CD4-positive, alpha-beta memory T cell (primary cell): Measurements from ENCODE around the gene SLC18A2. TPM values are rescaled to one million over a fixed set of nuclear protein-coding genes. Genes with fewer than 3 reads are reported as not detected.

Source experiments
- CTCF ChIA-PET: fragments of 350-600 bp; sonication (Branson Sonifier 250); formaldehyde crosslinking; loops from one replicate; lab custom pipeline; 2021; ENCODE audit warnings: inconsistent platforms; ENCODE audit not compliant: partially characterized antibody; lab: Charles Lee
- POLR2A ChIA-PET: fragments of 350-600 bp; sonication (Branson Sonifier 250); formaldehyde crosslinking; loops from one replicate; lab custom pipeline; 2021; ENCODE audit not compliant: partially characterized antibody; lab: Charles Lee
- DNase-seq, 5 donors: peaks; one replicate each; pipeline versions ENCODE4 v3.0.0 to v3.0.0-alpha.2; 2020 to 2022; ENCODE audit warnings: mixed read lengths in 1 of 5
- H3K27ac ChIP-seq: one replicate; pipeline ENCODE4 v1.7.0; 2013; ENCODE audit warnings: low read depth, low read length
- H3K27me3 ChIP-seq: 2 replicates; pipeline ENCODE4 v1.7.0; 2013; ENCODE audit warnings: mild to moderate bottlenecking, low read length, moderate library complexity; ENCODE audit not compliant: insufficient read depth
- H3K36me3 ChIP-seq: 2 replicates; pipeline ENCODE4 v1.7.0; 2013; ENCODE audit warnings: mild to moderate bottlenecking, low read length, moderate library complexity; ENCODE audit not compliant: insufficient read depth
- H3K4me1 ChIP-seq: 2 replicates; pipeline ENCODE4 v1.7.0; 2013; ENCODE audit warnings: mild to moderate bottlenecking, low read length, moderate library complexity; ENCODE audit not compliant: insufficient read depth
- H3K4me3 ChIP-seq, 2 donors: one replicate each; pipeline ENCODE4 v1.7.0; 2013; ENCODE audit warnings: low read length in 2 of 2, mild to moderate bottlenecking in 1 of 2
- H3K9me3 ChIP-seq, 2 donors: one replicate each; pipeline ENCODE4 v1.7.0; 2013; ENCODE audit warnings: low read length in 2 of 2, control low read depth in 1 of 2; ENCODE audit not compliant: control insufficient read depth in 1 of 2
- H3K27ac Mint-ChIP-seq, 7 donors: one replicate each; pipeline ENCODE4 v1.8.0; 2020 to 2021; ENCODE audit warnings: mixed read lengths in 7 of 7, mild to moderate bottlenecking in 6 of 7, inconsistent platforms in 3 of 7, moderate library complexity in 3 of 7
- H3K27me3 Mint-ChIP-seq, 2 donors: one replicate each; pipeline ENCODE4 v1.8.0; 2020 to 2021; ENCODE audit warnings: mixed read lengths in 2 of 2
- H3K36me3 Mint-ChIP-seq, 2 donors: one replicate each; pipeline ENCODE4 v1.8.0; 2020 to 2021; ENCODE audit warnings: mixed read lengths in 2 of 2, inconsistent platforms in 1 of 2, mild to moderate bottlenecking in 1 of 2
- H3K4me1 Mint-ChIP-seq, 4 donors: one replicate each; pipeline ENCODE4 v1.8.0; 2020 to 2021; ENCODE audit warnings: mixed read lengths in 4 of 4, mild to moderate bottlenecking in 1 of 4
- H3K4me3 Mint-ChIP-seq, 8 donors: one replicate each; pipeline ENCODE4 v1.8.0; 2020 to 2021; ENCODE audit warnings: mixed read lengths in 8 of 8, mild to moderate bottlenecking in 7 of 8, moderate library complexity in 6 of 8, inconsistent platforms in 3 of 8
- H3K9me3 Mint-ChIP-seq, 8 donors: one replicate each; pipeline ENCODE4 v1.8.0; 2020 to 2021; ENCODE audit warnings: mixed read lengths in 8 of 8, mild to moderate bottlenecking in 5 of 8, inconsistent platforms in 3 of 8, moderate library complexity in 1 of 8
- intact Hi-C: fragments of 100-400 bp; cut with micrococcal nuclease; formaldehyde crosslinking; loops from one replicate; pipeline ENCODE4 v1.15.1; 2023
- polyA plus RNA-seq, 2 donors: library from polyadenylated mRNA; unstranded; fragments of 300-500 nt; fragmentation: Illumina TruSeq; gene quantifications; one replicate each; pipeline ENCODE4 v1.2.3, GENCODE V29; 2021
- total RNA-seq, 2 experiments: library from RNA; stranded (reverse); gene quantifications; one replicate each; pipeline ENCODE4 v1.2.3, GENCODE V29; 2021

SLC18A2 gene
- total and polyA plus RNA-seq, 4 experiments from 2014 or later = 0.22 to 0.94 (median 0.64) TPM

- CTCF ChIA-PET = interaction anchor here (1.8 kb wide), 1 partner anchor 46 kb away, joined by 5 read pairs; no protein-coding TSS in a partner anchor
- Mint-ChIP-seq H3K36me3 (no peaks in the 10 kb centered on the region), H3K27me3 (peaks cover 28 to 40% of the 10 kb centered on the region in 2 donors), H3K4me3 (no peak overlapping the region), H3K9me3 (peaks cover 0 to 3% (median 0%) of the 10 kb centered on the region in 8 donors), H3K4me1 (no peaks in the 10 kb centered on the region), H3K27ac (no peak overlapping the region)
- H3K27me3 ChIP-seq = no peaks in the 10 kb centered on the region
- H3K27ac ChIP-seq = no peak overlapping the region
- no peaks in the 10 kb centered on the region for H3K9me3 ChIP-seq
- H3K4me3 ChIP-seq = no peak overlapping the region
- no peaks in the 10 kb centered on the region for H3K4me1 ChIP-seq
- no peaks in the 10 kb centered on the region for H3K36me3 ChIP-seq
- POLR2A ChIA-PET = no interaction called here
- intact Hi-C loops = no loop called here
- no peak for DNase-seq
Observed at GRCh38 chr10:117262903-117263293, 22.0 kb downstream of the SLC18A2 start.

GRCh38 chr10:117264782-117265181, 23.9 kb downstream of the SLC18A2 start:
- no peak for DNase-seq
- peaks cover 0 to 3% (median 0%) of the 10 kb centered on the region in 8 donors for H3K9me3 Mint-ChIP-seq
- H3K27ac ChIP-seq = no peak overlapping the region
- H3K4me1 ChIP-seq = no peaks in the 10 kb centered on the region
- ChIA-PET CTCF (interaction anchor here (1.1 kb wide), 1 partner anchor 48 kb away, joined by 3 read pairs; no protein-coding TSS in a partner anchor), POLR2A (no interaction called here)
- H3K36me3 ChIP-seq = no peaks in the 10 kb centered on the region
- H3K4me3 Mint-ChIP-seq = no peak overlapping the region
- intact Hi-C loops = no loop called here
- H3K27ac Mint-ChIP-seq = no peak overlapping the region
- H3K27me3 Mint-ChIP-seq = peaks cover 19 to 29% of the 10 kb centered on the region in 2 donors
- H3K9me3 ChIP-seq = no peaks in the 10 kb centered on the region
- no peak overlapping the region for H3K4me3 ChIP-seq
- H3K36me3 Mint-ChIP-seq = no peaks in the 10 kb centered on the region
- H3K27me3 ChIP-seq = no peaks in the 10 kb centered on the region
- H3K4me1 Mint-ChIP-seq = no peaks in the 10 kb centered on the region

GRCh38 chr10:117266400-117266799, 25.5 kb downstream of the SLC18A2 start:
- CTCF ChIA-PET = interaction anchor here (1.0 to 1.6 kb wide), 2 partner anchors 16 to 28 kb away, joined by 3 read pairs; no protein-coding TSS in a partner anchor
- Histone ChIP-seq H3K36me3 (no peaks in the 10 kb centered on the region), H3K4me3 (no peak overlapping the region), H3K27me3 (no peaks in the 10 kb centered on the region), H3K9me3 (no peaks in the 10 kb centered on the region), H3K4me1 (no peaks in the 10 kb centered on the region), H3K27ac (no peak overlapping the region)
- Mint-ChIP-seq H3K36me3 (no peaks in the 10 kb centered on the region), H3K27me3 (peaks cover 7 to 17% of the 10 kb centered on the region in 2 donors), H3K4me1 (no peaks in the 10 kb centered on the region), H3K4me3 (no peak overlapping the region), H3K27ac (peak overlapping the region in 1 of 7 donors; percentile 50), H3K9me3 (peaks cover 0 to 3% (median 0%) of the 10 kb centered on the region in 8 donors)
- POLR2A ChIA-PET = no interaction called here
- intact Hi-C loops = no loop called here
- DNase-seq = peak in 1 of 5 donors; percentile 26

- CTCF ChIA-PET = interaction anchor here (1.0 to 1.6 kb wide), 3 partner anchors 16 to 50 kb away, joined by 3 read pairs; no protein-coding TSS in a partner anchor
Observed at GRCh38 chr10:117266812-117267211, 25.9 kb downstream of the SLC18A2 start.

GRCh38 chr10:117268258-117268657, 27.3 kb downstream of the SLC18A2 start:
- Histone ChIP-seq H3K4me1 (no peaks in the 10 kb centered on the region), H3K36me3 (no peaks in the 10 kb centered on the region), H3K9me3 (no peaks in the 10 kb centered on the region), H3K27me3 (no peaks in the 10 kb centered on the region), H3K4me3 (no peak overlapping the region), H3K27ac (no peak overlapping the region)
- no peak overlapping the region for H3K27ac Mint-ChIP-seq
- H3K4me3 Mint-ChIP-seq = no peak overlapping the region
- no peaks in the 10 kb centered on the region for H3K4me1 Mint-ChIP-seq
- intact Hi-C loops = no loop called here
- H3K9me3 Mint-ChIP-seq = peaks cover 0 to 3% (median 0%) of the 10 kb centered on the region in 8 donors
- H3K36me3 Mint-ChIP-seq = no peaks in the 10 kb centered on the region
- peaks cover 0 to 10% of the 10 kb centered on the region in 2 donors for H3K27me3 Mint-ChIP-seq
- CTCF ChIA-PET = interaction anchor here (1.6 kb wide), 1 partner anchor 15 kb away, joined by 3 read pairs; no protein-coding TSS in a partner anchor
- POLR2A ChIA-PET = no interaction called here
- no peak for DNase-seq

More at GRCh38 chr10:117266812-117267211, 25.9 kb downstream of the SLC18A2 start:
- no peaks in the 10 kb centered on the region for H3K9me3 ChIP-seq
- intact Hi-C loops = no loop called here
- no peaks in the 10 kb centered on the region for H3K27me3 ChIP-seq
- no peak overlapping the region for H3K27ac ChIP-seq
- POLR2A ChIA-PET = no interaction called here
- H3K4me3 ChIP-seq = no peak overlapping the region
- Mint-ChIP-seq H3K36me3 (no peaks in the 10 kb centered on the region), H3K4me1 (no peaks in the 10 kb centered on the region), H3K4me3 (no peak overlapping the region), H3K9me3 (peaks cover 0 to 3% (median 0%) of the 10 kb centered on the region in 8 donors), H3K27me3 (peaks cover 5 to 15% of the 10 kb centered on the region in 2 donors), H3K27ac (no peak overlapping the region)
- no peaks in the 10 kb centered on the region for H3K4me1 ChIP-seq
- H3K36me3 ChIP-seq = no peaks in the 10 kb centered on the region
- no peak for DNase-seq

- Mint-ChIP-seq H3K36me3 (no peaks in the 10 kb centered on the region), H3K27ac (no peak overlapping the region), H3K9me3 (peaks cover 0 to 3% (median 0%) of the 10 kb centered on the region in 8 donors), H3K4me3 (no peak overlapping the region), H3K27me3 (peaks cover 0 to 10% of the 10 kb centered on the region in 2 donors), H3K4me1 (no peaks in the 10 kb centered on the region)
- Histone ChIP-seq H3K4me3 (no peak overlapping the region), H3K27ac (no peak overlapping the region), H3K36me3 (no peaks in the 10 kb centered on the region), H3K27me3 (no peaks in the 10 kb centered on the region), H3K4me1 (no peaks in the 10 kb centered on the region), H3K9me3 (no peaks in the 10 kb centered on the region)
- ChIA-PET POLR2A (no interaction called here), CTCF (no interaction called here)
- intact Hi-C loops = no loop called here
- DNase-seq = no peak
Observed at GRCh38 chr10:117268907-117269306, 28.0 kb downstream of the SLC18A2 start.

GRCh38 chr10:117271427-117271826, 30.5 kb downstream of the SLC18A2 start:
- Histone ChIP-seq H3K36me3 (no peaks in the 10 kb centered on the region), H3K9me3 (no peaks in the 10 kb centered on the region), H3K27ac (no peak overlapping the region), H3K4me3 (no peak overlapping the region), H3K27me3 (no peaks in the 10 kb centered on the region), H3K4me1 (no peaks in the 10 kb centered on the region)
- ChIA-PET POLR2A (no interaction called here), CTCF (no interaction called here)
- Mint-ChIP-seq H3K27ac (no peak overlapping the region), H3K9me3 (no peaks in the 10 kb centered on the region), H3K27me3 (no peaks in the 10 kb centered on the region), H3K4me3 (no peak overlapping the region), H3K4me1 (no peaks in the 10 kb centered on the region), H3K36me3 (no peaks in the 10 kb centered on the region)
- no peak for DNase-seq
- intact Hi-C loops = no loop called here
